Measurements from ENCODE around the gene TTYH2.
"Not testable (repeated sequence)": the region's sequence is repeated elsewhere in the genome, so short reads cannot be mapped to it uniquely, and the experiment has no call there.

Gene TTYH2

DNA sequence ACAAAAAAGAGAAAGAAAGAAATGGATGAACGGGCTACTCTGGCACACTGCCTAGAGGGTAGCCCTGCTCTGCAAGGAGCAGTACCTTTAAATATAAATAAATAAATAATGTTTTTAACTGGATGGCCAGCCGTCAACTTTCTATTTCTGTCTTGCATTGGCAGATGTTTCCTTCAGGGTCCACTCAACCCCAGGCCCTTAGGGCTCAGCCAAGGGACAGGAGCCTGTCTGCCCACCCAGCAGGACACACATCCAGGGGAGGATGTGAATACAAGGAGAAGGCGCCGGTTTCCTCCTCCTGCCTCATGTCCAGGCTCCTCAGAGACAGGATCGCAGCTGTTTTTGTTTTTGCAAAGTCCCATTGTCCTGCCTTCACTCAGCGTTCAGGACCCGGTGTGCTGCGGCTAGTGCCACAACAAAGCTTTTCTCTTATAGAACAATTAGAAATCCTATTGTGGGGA lies 22.6 kb downstream of the TTYH2 start:
- no peak for DNase-seq (ENCODE audit: low spot score)

DNA sequence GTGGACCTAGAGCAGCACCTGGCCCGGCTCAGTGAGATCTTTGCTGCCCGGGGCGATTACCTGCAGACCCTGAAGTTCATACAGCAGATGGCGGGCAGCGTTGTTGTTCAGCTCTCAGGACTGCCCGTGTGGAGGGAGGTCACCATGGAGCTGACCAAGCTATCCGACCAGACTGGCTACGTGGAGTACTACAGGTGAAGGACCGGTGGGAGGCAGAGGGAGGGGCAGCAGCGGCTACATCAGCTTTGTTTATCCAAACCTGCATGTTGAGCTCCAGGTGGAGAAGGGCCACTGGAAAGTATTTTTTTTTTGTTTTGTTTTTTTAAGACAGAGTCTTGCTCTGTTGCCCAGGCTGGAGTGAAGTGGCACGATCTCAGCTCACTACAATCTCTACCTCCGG lies 23.9 kb downstream of the TTYH2 start:
- DNase-seq (ENCODE audit: low spot score), result no peak

DNA sequence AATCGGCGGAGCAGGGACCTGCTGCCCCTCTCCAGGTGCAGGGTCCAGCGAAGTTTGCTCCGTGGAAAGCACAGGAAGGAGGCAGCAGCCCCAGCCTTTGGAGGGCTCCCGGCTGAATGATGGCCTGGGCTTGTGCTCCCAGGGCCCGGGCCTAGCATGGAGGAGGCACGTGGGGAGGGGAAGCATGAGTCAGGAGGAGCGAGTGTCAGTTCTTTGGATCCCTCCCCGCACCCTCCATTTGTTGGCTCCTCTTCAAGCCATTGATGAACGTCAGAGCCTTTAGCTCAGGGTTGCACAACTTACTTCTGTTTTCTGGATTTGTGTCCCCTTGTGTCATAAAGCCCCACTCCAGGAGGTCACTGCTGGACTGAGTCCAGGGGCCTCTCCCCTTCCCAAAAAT lies 25.8 kb downstream of the TTYH2 start:
- no peak for DNase-seq (ENCODE audit: low spot score)

DNA sequence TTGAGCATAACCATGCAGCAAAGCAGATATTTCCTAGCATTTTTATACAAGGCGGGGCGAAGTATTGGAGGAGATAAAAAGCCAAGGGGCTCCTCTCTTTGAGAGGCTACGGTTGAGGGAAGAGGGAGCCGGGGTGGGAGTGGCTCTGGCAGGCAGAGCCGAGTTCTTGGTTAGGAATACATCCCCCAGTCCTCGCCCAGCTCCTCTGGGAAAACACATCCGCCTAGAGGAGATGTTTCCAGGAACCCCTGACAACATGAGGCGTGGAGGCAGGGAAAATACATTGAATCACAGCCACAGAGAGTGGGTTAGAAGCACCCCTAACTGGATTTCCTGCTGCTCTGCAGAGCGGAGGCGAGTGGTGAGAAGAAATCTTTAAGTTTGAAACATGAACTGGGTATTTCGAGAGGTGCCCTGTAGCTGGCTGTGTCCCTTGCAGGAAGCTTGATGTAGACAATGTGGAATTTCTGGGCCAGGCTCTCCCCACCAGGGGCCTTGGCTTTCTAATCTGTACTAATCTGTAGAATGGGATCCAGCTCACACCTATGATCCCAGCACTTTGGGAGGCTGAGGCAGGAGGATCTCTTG lies 27.3 kb downstream of the TTYH2 start:
- DNase-seq (ENCODE audit: low spot score), result no peak

DNA sequence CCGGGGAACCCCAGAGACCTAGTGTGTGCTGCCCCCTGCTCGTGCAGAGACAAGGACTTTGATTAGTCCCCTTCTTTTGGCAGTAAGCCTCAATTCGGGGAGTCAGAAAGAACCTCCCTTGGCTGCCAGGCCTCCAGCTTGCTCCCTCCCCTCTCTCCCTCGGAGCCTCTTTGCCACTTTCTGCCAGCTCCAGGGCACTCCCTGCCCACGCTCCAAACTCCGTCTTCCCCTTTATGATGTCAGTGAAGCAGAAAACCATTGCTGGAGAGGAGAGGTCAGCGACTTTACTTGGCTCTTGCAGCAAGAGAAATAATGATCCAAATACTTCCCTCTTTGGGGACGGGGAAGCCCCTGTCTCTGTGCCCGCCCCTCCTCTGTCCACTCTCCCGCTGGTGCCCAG lies 28.1 kb downstream of the TTYH2 start:
- no peak for DNase-seq (ENCODE audit: low spot score)

DNA sequence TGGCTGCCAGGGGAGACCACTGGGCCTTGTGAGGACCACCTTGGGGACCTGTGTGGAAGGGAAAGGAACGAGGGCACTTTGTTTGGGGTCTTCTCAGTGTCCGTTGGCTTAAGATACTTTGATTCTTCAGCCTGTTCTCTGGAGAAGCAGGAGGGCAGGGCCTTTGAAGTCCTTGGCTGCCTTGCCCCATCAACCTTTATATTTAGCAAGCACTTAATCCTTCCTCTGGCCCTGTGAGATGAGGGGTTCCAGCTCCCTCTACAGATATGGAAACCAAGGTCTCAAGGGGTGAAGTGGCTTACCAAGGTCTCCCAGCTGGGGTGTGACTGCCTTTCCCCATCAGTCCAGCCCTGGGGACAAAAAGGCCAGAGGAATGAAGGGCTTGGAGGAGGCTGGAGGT lies 28.5 kb downstream of the TTYH2 start:
- no peak for DNase-seq (ENCODE audit: low spot score)

DNA sequence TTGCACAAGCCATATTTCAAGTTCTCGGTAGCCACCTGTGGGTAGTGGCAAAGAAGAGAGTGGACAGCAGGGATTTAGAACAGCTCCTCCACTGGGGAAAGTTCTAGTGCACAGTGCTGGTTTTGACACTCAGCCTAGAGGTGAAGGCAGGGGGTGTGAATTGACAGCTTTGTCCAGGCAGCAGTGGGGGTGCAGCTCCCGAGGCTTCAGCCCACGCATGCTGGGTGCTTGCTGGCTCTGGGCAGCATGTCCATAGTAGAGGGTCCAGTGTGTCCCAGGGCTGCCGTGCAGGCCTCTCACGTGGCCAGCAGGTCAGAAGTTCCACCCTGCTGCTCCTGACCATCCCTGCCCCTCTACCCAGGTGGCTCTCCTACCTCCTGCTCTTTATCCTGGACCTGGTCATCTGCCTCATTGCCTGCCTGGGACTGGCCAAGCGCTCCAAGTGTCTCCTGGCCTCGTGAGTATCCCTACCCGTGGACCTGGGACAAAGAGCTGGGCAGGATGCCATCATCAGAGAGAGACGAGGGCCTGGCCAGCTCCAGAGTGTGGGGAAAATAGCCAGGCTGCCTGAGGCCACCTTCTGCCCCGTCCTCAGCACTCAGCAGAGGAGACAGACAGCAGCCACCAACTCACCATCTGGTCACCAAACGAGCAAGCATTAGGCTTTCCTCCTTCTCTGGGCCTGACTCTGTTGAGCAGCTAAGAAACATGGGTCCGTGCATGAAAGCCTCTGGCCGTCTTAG lies 29.8 kb downstream of the TTYH2 start:
- no peak for DNase-seq (ENCODE audit: low spot score)

DNA sequence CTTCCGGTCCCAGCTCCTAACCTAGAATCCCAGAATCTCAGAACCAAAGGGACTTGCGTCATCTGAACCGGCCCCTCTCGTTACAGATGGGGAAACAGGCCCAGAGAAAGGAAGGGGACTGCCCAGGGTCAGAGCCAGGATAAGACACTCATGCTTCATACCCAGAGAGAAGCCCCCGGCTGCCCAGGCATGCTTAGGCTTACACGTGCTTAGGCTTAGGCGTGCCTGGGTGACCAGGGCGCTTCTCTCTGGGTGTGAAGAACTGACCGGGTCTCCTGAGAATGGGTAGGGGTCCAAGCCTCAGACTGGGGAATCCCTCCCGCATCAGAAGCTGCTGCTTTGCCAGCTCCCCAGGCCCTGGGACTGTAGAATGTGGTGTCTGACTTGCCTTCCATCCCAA lies 30.8 kb downstream of the TTYH2 start:
- no peak for DNase-seq (ENCODE audit: low spot score)

DNA sequence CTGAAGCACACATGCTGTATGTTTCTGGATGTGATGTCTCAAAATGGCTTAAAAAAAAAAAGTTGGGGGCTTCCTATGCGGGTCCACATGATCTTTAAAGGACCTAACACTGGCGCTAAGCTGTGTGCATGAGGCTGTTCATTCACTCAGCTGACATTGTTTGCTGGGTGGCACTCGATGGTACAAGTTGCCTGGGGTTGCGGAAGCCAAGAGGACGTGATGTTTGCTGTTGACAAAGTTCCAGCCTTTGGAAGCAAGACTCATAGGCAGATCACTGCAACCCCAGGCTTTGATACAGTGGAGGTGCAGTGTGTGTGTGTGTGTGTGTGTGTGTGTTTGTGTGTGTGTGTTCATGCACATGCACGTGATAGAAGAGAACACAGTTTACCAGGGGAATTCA lies 31.2 kb downstream of the TTYH2 start:
- DNase-seq (ENCODE audit: low spot score), result no peak

DNA sequence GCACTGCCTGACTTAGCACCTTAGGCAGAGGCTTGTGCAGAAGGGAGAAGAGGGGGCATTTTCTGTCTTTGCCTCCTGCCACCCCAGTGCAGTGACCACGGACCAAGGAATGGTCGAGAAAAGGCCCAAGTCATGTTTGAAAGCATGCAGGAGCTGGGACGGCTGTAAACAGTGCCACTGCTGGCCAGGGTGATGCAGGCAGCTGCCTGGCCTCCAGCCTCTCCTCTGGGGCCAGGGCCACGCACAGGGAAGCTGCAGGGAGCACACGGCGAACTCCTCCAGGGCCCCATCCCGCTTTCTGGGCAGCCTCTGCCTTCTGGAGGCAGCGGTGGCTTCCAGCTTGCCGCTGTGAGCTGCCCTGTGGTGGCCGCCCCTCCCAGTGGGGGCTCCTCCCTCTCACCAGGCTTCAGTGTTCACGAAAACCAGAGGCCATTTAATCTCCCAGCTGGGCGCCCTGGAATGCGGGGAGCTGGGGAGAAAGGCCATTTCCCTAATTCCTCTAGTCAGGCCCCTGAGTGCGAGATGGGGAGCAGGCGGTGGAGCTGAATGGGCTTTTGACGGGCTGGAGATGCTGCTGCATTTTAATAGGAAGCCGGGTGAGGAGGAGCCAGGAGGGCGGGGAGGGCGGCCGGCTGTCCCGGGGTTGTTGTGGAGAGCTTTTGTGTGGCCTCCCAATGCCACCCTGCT lies 31.9 kb downstream of the TTYH2 start:
- no peak for DNase-seq (ENCODE audit: low spot score)

DNA sequence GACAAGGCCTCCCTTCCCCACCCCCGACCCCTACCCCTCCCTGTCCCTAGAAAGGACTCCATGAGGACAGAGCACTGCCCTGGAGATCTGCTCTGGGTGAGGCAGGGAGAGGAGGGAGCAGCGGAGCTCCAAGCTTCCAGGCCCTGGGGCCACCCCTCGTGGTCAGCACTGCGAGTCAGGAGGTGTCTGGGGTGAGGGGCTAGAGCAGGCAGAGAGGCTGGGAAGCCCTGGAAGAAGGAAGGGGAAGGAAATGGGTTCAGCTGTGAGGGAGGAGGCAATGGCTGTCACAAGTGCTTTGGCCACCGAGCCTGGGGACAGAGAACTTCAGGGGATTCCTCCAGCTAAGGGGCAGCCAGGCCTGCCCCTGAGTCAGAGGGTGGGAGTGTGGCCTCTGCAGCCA lies 32.5 kb downstream of the TTYH2 start:
- DNase-seq (ENCODE audit: low spot score), result no peak

DNA sequence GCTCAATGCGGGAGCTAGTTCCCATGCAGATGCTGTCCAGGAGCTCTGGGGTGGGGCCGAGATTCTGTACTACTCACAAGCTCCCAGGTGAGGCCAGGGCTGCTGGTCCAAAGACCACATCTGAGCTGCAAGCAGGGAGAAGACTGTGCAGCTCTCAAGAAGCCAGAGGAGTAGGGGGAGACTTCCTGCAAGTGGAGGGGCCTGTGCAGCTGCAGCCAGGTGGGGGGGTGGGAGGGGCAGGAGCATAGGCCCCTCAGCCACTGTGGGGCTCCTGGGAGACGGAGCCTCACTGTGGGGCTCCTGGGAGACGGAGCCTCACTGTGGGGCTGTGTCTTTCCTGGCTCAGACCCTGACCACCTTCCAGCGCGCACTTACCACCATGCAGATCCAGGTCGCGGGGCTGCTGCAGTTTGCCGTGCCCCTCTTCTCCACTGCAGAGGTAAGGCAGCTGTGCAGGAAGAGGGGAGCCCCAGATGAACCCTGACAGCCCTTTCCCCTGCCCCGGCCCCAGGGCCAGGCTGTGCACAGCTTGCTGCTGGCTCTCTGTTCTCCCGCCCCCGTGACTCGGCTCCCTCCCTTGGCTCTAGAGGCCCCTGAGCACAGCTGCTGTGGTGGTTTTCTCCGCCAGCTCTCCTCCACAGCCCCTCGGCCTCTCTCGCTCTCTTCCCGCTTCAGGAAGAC lies 36.4 kb downstream of the TTYH2 start:
- DNase-seq (ENCODE audit: low spot score), result no peak

DNA sequence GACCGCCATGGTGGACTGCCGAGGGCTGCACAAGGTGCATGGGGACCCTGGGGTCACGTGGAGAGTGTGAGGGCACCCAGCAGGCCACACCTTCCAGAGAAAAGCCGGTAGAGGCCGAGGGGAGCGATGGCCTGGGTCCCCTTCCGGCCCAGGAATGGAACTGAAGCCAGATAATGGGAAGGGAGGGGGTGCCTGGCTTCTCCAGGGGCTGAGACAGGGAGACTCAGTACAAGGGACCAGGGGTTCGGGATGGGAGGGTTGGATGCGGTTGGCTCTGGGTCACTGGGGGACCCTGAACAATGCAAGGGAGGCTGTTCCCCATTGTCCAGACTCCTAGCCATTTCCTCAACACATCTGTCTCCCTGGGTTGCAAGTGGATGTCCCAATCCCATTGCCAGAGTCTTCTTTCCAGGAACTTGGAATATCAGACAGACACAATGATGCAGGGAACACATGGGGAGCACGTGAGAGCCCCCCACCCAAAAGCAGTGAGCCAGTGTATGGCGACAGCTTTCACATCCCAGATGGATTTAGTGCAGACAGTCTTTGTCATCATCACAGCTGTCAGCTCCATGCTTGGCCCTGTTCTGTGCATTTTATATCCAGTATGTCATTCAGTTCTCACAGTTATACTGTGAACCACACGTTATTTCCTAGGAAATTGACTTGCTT lies 37.1 kb downstream of the TTYH2 start:
- DNase-seq (ENCODE audit: low spot score), result no peak

DNA sequence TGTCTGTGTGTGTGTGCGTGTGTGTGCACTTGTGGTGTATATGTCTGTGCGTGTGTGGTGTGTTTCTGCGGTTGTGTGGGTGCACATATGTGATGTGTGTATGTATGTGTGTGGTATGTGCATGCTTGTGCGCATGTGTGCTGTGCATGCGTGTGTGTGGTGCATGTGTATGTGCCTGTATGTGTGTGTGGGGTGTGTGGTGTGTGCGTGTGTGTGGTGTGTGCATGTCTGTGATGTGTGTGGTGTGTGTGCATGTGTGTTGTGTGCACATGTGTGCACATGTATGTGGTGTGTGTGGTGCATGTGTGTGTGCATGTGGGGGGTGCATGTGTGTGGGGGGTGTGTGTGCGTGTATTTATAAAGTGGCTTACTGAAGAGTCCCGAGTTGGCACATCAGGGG lies 37.7 kb downstream of the TTYH2 start:
- DNase-seq (ENCODE audit: low spot score), result no peak

DNA sequence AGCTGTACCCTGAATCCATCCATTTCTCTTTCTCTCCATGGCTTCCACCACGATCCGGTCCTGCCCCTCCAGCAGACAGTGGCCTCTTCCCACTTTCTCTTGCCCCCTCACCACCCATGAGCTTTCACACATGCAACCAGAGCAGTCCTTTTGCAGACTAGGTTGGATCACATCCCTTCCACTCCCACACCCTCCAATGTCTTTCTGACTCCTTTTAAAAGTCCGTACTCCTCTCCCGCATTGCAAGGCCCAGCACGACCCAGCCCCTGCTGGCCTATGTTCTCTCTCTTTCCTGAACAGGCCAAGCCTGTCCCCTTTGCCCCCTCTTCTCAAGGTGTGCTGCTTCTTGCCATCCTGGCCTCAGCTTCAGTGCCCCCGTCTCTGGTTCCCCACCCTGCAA lies 38.2 kb downstream of the TTYH2 start:
- no peak for DNase-seq (ENCODE audit: low spot score)

DNA sequence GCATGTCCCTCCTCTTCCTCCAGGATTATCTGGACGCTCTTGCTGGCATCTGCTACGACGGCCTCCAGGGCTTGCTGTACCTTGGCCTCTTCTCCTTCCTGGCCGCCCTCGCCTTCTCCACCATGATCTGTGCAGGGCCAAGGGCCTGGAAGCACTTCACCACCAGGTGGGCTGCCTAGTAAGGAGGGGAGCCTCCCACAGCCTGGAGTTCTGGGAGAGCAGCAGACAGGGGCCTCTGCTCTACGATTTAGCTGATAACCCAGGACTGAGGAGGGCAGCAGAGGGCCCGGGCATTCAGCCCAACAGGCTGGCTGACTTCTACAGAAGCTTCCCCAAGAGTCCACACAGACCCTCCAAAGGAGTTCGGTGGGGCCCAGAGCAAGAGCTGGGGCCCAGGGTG lies 38.8 kb downstream of the TTYH2 start:
- DNase-seq (ENCODE audit: low spot score), result no peak

DNA sequence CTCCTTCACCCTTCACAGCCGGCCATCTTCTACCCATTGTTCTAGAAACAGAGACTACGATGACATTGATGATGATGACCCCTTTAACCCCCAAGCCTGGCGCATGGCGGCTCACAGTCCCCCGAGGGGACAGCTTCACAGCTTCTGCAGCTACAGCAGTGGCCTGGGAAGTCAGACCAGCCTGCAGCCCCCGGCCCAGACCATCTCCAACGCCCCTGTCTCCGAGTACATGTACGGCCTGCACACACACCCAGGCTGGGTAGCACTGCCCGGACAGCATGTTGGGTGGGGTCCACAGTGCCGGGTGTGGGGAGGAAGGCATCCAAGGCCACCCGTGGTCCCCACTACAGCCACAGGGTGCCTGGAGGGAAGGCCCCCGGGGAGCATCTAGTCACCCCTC lies 39.7 kb downstream of the TTYH2 start:
- no peak for DNase-seq (ENCODE audit: low spot score)

DNA sequence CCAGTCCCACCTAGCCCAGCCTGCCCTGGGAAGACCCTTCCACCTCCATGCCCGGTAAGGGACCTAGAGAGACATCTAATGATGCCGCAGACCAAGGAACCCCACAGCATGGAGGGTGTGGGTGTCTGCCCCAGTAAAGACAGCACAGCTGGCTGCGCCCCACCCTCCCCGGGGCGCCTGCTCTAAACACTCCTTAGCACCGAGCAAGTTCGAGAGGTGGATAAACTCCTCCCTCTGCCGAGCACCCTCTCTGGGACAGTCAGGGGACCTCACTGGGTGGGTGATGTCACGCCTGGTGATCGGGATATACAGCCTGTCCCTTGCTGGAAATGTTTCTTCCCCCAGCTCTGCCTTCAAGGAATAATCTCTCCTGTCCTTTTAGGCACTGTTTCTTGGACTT lies 43.9 kb downstream of the TTYH2 start:
- DNase-seq (ENCODE audit: low spot score), result no peak

DNA sequence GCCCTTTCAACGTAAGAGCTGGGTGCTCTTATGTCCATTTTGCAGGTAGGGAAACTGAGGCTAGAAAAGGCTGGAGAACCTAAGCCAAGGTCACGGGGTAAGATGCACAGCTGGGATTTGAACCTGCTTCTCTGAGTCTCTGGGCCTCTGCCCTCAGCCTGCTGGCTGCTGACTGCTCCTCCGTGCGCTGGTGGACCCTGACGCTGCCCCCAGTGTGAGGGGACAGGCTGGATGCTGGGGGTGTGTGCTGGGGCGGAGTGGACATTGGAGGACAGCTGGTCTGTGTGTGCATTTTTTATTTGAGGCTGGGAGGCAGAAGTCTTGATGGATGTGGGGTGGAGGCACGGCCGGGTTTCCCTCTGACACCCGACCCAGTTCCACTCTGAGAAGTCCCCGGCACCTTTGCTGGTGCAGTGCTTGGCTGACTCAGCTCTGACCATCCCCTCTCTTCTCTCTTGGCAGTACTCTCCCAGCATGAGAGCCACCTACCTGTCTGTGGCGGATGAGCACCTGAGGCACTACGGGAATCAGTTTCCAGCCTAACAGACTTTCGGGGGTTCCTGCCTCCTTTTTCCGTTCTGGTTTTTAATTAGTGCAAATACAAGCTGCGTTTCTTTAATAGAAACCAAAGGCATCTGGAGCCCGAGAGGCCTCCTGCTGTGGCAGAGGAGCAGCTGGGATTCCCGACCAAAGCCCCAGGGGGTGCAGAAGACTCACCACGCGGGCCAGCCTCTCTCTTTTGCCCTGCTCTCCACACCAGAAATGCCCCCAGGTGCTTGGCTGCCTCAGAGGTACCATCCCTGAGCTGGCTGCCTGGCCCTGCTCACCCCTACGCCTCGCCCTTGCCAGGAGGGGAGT lies 46.5 kb downstream of the TTYH2 start:
- DNase-seq (ENCODE audit: low spot score), result no peak

DNA sequence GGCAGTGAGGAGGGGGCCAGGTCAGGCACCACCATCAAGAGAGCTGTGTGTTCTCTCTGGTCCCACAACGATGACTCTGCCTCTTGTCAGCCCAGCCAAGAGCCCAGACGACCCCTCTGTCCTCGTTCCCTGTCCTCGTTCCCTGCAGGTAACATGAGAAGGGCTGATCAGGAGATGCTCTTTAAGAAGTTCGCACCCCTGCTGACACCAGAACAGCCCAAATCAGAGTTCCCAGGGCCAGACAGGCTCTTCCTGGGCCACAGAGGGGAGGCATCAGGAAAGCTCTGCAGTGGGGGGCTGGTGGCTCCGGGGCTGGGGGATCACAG lies 47.1 kb downstream of the TTYH2 start:
- DNase-seq (ENCODE audit: low spot score), result no peak

DNA sequence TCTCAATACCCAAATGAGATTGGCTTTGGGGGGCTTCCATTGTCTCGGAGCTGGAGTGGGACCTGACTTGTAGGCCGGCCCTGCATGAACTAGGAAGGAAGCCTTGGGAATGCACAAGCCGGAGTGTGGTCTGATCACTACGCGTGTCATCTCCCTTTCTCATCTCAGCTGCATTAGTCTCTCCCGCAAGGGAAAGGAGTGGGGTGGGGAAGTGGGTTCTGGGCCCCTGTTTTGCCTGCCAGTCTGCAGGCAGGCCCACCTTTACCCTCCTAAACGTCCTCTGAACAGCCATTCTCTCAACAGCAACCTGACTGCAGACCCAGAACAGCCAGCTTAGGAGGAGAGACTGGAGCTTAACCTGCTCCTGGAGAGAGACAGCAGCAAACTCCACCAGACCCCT lies 49.2 kb downstream of the TTYH2 start:
- DNase-seq (ENCODE audit: low spot score), result no peak

DNA sequence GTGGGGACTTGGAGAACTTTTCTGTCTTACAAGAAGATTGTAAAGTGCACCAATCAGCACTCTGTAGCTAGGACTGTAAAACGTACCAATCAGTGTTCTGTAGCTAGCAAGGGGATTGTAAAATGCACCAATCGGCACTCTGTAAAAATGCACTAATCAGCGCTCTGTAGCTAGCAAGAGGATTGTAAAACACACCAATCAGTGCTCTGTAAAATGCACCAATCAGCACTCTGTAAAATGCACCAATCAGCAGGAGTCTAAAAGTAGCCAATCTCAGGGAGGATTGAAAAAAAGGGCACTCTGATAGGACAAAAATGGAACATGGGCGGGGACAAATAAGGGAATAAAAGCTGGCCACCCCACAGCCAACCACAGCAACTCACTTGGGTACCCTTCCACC lies 53.7 kb downstream of the TTYH2 start:
- not testable (repeated sequence) for DNase-seq (ENCODE audit: low spot score)

Measured in D341Med (cell line).